ENCODE results near the gene SLC30A7.

DNA sequence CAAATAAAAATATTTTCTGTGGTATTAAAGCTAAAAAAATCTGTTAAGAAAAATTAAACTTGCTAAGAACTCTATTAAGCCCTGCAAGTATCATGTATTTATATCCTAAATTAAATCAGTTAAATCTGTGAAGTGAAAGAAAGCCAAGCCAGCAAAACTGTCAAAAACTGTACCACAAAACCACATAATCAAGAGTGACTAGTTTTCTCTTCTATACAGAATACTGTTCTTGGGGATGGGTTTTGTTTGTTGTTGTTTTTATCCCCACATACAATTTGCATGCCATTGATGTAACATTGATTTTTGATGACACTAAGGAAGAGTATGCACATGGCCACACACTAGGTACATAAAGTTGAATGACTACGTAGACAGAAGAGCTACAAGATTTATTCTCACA lies 109.3 kb downstream of the SLC30A7 start:
- TF ChIP-seq, protein P1, sequence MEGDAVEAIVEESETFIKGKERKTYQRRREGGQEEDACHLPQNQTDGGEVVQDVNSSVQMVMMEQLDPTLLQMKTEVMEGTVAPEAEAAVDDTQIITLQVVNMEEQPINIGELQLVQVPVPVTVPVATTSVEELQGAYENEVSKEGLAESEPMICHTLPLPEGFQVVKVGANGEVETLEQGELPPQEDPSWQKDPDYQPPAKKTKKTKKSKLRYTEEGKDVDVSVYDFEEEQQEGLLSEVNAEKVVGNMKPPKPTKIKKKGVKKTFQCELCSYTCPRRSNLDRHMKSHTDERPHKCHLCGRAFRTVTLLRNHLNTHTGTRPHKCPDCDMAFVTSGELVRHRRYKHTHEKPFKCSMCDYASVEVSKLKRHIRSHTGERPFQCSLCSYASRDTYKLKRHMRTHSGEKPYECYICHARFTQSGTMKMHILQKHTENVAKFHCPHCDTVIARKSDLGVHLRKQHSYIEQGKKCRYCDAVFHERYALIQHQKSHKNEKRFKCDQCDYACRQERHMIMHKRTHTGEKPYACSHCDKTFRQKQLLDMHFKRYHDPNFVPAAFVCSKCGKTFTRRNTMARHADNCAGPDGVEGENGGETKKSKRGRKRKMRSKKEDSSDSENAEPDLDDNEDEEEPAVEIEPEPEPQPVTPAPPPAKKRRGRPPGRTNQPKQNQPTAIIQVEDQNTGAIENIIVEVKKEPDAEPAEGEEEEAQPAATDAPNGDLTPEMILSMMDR (IDR thresholded peaks at IDR 0.05; ENCODE audit: insufficient read depth, low read length), result no peak
- TF ChIP-seq, protein P2, sequence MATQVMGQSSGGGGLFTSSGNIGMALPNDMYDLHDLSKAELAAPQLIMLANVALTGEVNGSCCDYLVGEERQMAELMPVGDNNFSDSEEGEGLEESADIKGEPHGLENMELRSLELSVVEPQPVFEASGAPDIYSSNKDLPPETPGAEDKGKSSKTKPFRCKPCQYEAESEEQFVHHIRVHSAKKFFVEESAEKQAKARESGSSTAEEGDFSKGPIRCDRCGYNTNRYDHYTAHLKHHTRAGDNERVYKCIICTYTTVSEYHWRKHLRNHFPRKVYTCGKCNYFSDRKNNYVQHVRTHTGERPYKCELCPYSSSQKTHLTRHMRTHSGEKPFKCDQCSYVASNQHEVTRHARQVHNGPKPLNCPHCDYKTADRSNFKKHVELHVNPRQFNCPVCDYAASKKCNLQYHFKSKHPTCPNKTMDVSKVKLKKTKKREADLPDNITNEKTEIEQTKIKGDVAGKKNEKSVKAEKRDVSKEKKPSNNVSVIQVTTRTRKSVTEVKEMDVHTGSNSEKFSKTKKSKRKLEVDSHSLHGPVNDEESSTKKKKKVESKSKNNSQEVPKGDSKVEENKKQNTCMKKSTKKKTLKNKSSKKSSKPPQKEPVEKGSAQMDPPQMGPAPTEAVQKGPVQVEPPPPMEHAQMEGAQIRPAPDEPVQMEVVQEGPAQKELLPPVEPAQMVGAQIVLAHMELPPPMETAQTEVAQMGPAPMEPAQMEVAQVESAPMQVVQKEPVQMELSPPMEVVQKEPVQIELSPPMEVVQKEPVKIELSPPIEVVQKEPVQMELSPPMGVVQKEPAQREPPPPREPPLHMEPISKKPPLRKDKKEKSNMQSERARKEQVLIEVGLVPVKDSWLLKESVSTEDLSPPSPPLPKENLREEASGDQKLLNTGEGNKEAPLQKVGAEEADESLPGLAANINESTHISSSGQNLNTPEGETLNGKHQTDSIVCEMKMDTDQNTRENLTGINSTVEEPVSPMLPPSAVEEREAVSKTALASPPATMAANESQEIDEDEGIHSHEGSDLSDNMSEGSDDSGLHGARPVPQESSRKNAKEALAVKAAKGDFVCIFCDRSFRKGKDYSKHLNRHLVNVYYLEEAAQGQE (IDR thresholded peaks at IDR 0.05; ENCODE audit: insufficient replicate concordance, low read depth), result no peak
